BLaER1 (cell line): ENCODE measurements around the gene GPRC5C.
A peak's percentile ranks its signal among the peaks of the same experiment; 100 is the strongest.

Experiments used
- H3K27ac ChIP-seq: shearing (Covaris generic); formaldehyde crosslinking; 2 replicates; pipeline ENCODE4 v1.8.1; 2022
- H3K27me3 ChIP-seq: shearing (Covaris generic); formaldehyde crosslinking; 2 replicates; pipeline ENCODE4 v1.8.1; 2022
- H3K36me3 ChIP-seq: shearing (Covaris generic); formaldehyde crosslinking; 2 replicates; pipeline ENCODE4 v1.8.1; 2022
- H3K4me1 ChIP-seq: shearing (Covaris generic); formaldehyde crosslinking; 2 replicates; pipeline ENCODE4 v1.8.1; 2022
- H3K4me2 ChIP-seq: shearing (Covaris generic); formaldehyde crosslinking; 2 replicates; pipeline ENCODE4 v1.8.1; 2022
- H3K4me3 ChIP-seq: shearing (Covaris generic); formaldehyde crosslinking; 2 replicates; pipeline ENCODE4 v1.8.1; 2022
- H3K9ac ChIP-seq: shearing (Covaris generic); formaldehyde crosslinking; 2 replicates; pipeline ENCODE4 v1.8.1; 2022
- H3K9me3 ChIP-seq: shearing (Covaris generic); formaldehyde crosslinking; 2 replicates; pipeline ENCODE4 v1.8.1; 2022
- H4K20me1 ChIP-seq: shearing (Covaris generic); formaldehyde crosslinking; 2 replicates; pipeline ENCODE4 v1.8.1; 2022
- Cebpa-rat ChIP-seq: shearing (Covaris generic); IDR thresholded peaks from 2 replicates; pipeline ENCODE4 v1.8.1; 2022

GPRC5C gene

DNA sequence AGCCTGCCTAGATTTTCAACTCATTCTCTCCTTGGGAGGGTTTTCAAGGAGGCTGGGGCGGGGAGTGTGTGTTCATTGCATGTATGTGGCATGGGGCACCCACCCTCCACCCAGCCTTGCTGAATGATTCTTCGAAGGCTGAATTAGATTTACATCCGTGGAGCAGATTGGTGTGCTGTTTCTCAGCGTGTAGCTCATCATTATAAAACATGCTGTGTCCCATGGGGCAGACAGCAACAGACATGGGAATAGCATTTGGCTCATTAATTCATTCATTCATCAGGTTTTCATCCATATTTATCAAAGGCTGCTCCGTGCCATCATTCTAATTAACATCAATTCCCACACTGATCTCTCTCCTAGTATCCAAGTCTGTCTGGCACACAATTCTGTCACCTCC lies 23.9 kb downstream of the GPRC5C start:
- H3K9me3 ChIP-seq = no peaks in the 10 kb centered on the region
- TF ChIP-seq Cebpa-rat = no peak
- no peaks in the 10 kb centered on the region for H4K20me1 ChIP-seq
- H3K4me1 ChIP-seq = peaks cover 38% of the 10 kb centered on the region
- H3K27me3 ChIP-seq = peaks cover 39% of the 10 kb centered on the region
- H3K36me3 ChIP-seq = no peaks in the 10 kb centered on the region
- no peak overlapping the region for H3K4me2 ChIP-seq
- H3K4me3 ChIP-seq = no peak overlapping the region
- H3K9ac ChIP-seq = no peak overlapping the region
- no peak overlapping the region for H3K27ac ChIP-seq

DNA sequence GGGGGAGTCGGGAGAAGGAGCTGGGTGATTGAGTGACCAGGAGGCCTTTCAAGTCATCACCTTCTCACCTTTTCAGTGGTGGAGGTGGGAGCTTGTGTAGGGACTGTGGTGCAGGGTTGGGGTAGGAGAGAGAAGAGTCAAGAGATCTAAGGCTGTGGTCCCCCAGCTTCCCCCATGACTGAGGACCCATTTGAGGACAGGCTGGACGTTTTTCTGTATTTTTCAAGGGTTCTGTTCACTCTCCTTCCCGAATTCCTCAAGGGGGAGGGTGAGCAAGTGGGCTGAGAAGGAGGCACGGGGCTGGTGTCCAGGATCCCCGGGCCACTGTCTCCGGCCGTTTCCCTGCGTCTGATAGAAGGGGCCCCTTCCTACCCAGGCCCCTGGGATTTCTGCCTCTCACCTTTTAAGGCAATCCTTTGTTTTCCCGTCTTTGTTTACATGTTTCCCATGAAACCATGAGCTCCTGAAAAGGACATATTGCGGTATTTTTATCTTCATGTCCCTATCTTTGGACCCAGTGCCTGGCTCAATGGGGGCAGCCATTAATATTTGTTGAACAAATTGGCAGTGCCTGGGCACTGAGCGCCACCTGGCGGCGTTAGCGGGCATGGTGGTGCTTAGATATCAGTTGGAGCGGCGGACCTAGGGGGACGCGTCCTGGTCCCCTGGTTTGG lies 25.4 kb downstream of the GPRC5C start:
- H3K4me2 ChIP-seq = peak overlapping the region; percentile 58

GRCh38 chr17:74457820-74458166 lies 25.9 kb downstream of the GPRC5C start:
- Histone ChIP-seq H3K9me3 (no peaks in the 10 kb centered on the region), H4K20me1 (peaks cover 3% of the 10 kb centered on the region; the same call in 1 of the 2 replicates), H3K4me2 (no peak overlapping the region; the same call in 1 of the 2 replicates), H3K4me3 (no peak overlapping the region), H3K4me1 (peaks cover 39% of the 10 kb centered on the region), H3K27ac (no peak overlapping the region), H3K27me3 (peaks cover 34% of the 10 kb centered on the region), H3K9ac (no peak overlapping the region), H3K36me3 (no peaks in the 10 kb centered on the region)
- no peak for TF ChIP-seq Cebpa-rat

More for the DNA sequence above, 25.4 kb downstream of the GPRC5C start:
- H3K27me3 ChIP-seq = peaks cover 39% of the 10 kb centered on the region
- no peak for TF ChIP-seq Cebpa-rat
- H3K9me3 ChIP-seq = no peaks in the 10 kb centered on the region
- no peak overlapping the region for H3K27ac ChIP-seq
- H3K4me1 ChIP-seq = peaks cover 39% of the 10 kb centered on the region
- H3K36me3 ChIP-seq = no peaks in the 10 kb centered on the region
- no peak overlapping the region for H3K9ac ChIP-seq
- H3K4me3 ChIP-seq = no peak overlapping the region
- no peaks in the 10 kb centered on the region for H4K20me1 ChIP-seq

GRCh38 chr17:74458835-74459234 lies 26.9 kb downstream of the GPRC5C start:
- H3K27ac ChIP-seq = no peak overlapping the region
- no peaks in the 10 kb centered on the region for H3K36me3 ChIP-seq
- H3K4me1 ChIP-seq = peaks cover 40% of the 10 kb centered on the region
- H3K9ac ChIP-seq = no peak overlapping the region
- TF ChIP-seq Cebpa-rat = no peak
- no peaks in the 10 kb centered on the region for H3K9me3 ChIP-seq
- H3K27me3 ChIP-seq = peaks cover 33% of the 10 kb centered on the region
- no peak overlapping the region for H3K4me2 ChIP-seq
- H4K20me1 ChIP-seq = peaks cover 11% of the 10 kb centered on the region; the same call in 1 of the 2 replicates
- H3K4me3 ChIP-seq = no peak overlapping the region

DNA sequence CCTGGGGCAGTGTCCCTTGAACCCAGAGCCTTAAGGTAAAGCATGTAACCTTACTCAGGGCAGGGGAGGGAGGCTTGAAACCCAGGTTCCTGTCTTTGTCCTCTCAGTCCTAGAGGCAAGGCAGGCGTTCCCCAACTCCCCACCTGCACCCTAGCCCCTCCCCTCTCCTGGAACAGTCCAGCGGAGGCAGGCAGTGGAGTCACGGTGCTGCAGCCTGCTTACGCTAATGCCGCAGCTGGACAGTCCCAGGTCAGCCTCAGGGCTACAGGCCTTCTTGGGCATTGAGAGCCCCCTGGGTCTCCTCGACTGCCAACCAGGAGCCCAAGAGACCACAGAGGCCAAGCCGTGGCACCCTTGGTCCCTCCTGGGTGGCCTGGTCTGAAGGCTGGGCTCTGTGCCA lies 27.7 kb downstream of the GPRC5C start:
- Histone ChIP-seq H3K9ac (no peak overlapping the region), H3K4me1 (peaks cover 42% of the 10 kb centered on the region), H3K4me2 (no peak overlapping the region), H4K20me1 (peaks cover 11% of the 10 kb centered on the region; the same call in 1 of the 2 replicates), H3K36me3 (no peaks in the 10 kb centered on the region), H3K9me3 (no peaks in the 10 kb centered on the region), H3K27ac (no peak overlapping the region), H3K4me3 (no peak overlapping the region), H3K27me3 (peaks cover 34% of the 10 kb centered on the region)
- no peak for TF ChIP-seq Cebpa-rat

DNA sequence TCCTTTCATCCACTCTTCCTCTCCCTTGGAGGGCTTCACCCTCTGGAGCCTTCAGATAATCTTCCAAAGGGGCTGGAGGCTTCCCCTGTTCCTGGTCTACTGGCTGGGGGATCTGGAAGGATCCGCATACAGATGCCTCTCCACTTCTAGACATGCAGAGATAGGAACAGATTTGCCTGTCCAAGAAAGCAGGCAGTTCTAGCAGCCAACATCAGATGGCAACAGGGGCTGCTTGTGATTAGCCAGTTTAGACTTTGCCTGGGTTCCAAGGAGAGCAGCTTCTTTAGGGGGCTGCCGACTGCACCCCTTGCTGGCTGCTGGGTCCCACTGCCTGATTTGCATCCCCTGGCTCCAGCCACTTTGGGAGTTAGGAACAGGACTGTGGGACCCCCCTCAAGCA lies 28.4 kb downstream of the GPRC5C start:
- Histone ChIP-seq H3K27ac (no peak overlapping the region), H4K20me1 (peaks cover 11% of the 10 kb centered on the region; the same call in 1 of the 2 replicates), H3K27me3 (peaks cover 33% of the 10 kb centered on the region), H3K9ac (no peak overlapping the region), H3K4me1 (peaks cover 38% of the 10 kb centered on the region), H3K36me3 (no peaks in the 10 kb centered on the region), H3K4me3 (no peak overlapping the region), H3K4me2 (no peak overlapping the region), H3K9me3 (no peaks in the 10 kb centered on the region)
- TF ChIP-seq Cebpa-rat = no peak

DNA sequence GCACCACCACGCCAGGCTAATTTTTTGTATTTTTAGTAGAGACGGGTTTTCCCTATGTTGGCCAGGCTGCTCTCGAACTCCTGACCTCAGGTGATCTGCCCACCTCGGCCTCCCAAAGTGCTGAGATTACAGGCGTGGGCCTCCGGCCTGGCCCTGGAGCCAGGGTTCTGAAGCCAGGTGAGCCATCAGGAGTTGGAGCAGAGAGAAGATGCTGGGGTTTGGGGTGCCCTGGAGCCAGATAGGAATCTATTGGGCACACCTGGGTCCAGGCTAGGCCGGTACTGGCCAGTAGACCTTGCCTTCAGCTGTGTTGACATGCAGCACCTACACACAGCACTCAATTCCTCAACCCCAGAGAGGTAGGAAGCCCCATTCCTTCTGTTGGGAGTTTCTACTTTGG lies 29.1 kb downstream of the GPRC5C start:
- TF ChIP-seq Cebpa-rat = no peak
- Histone ChIP-seq H3K4me3 (no peak overlapping the region), H3K36me3 (no peaks in the 10 kb centered on the region), H3K4me1 (peaks cover 43% of the 10 kb centered on the region), H3K9me3 (no peaks in the 10 kb centered on the region), H3K9ac (no peak overlapping the region), H3K27me3 (peaks cover 35% of the 10 kb centered on the region), H4K20me1 (peaks cover 11% of the 10 kb centered on the region; the same call in 1 of the 2 replicates), H3K4me2 (no peak overlapping the region), H3K27ac (no peak overlapping the region)

- H3K9ac ChIP-seq = no peak overlapping the region
- TF ChIP-seq Cebpa-rat = no peak
- peaks cover 35% of the 10 kb centered on the region for H3K27me3 ChIP-seq
- H3K9me3 ChIP-seq = no peaks in the 10 kb centered on the region
- H4K20me1 ChIP-seq = peaks cover 11% of the 10 kb centered on the region; the same call in 1 of the 2 replicates
- no peak overlapping the region for H3K4me2 ChIP-seq
- peaks cover 49% of the 10 kb centered on the region for H3K4me1 ChIP-seq
- no peak overlapping the region for H3K27ac ChIP-seq
- H3K4me3 ChIP-seq = no peak overlapping the region
- H3K36me3 ChIP-seq = no peaks in the 10 kb centered on the region
Measured at GRCh38 chr17:74461611-74462010, 29.7 kb downstream of the GPRC5C start.

DNA sequence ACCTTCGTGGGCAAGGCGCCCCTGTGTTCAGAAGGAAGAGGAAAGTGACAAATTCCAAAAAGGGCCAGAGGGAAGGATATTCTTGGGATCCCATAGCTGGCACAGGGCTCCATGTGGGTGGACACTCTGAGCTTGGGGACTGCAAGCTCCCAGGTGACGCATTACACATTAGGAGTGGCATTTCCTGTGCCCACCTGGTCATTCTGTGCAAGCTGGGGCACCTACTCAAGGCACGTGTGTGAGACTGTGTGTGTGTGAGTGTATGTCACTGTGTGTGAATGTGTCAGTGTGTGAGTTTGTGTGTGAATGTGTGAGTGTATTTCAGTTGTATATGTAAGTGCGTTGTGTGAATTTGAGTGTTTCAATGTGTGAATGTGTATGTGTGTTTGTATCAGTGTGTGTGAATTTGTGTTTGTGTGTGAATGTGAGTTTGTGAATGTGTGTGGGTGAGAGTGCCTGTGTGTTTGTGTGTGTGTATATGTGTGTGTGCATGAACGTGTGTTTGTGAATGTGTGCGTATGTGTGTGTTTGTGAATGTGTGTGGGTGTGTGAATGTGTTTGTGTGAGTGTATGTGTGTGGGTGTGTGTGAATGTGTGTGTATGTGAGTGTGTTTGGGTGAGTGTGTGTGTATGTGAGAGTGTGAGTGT lies 33.0 kb downstream of the GPRC5C start:
- Histone ChIP-seq H4K20me1 (peaks cover 11% of the 10 kb centered on the region; the same call in 1 of the 2 replicates), H3K4me2 (no peak overlapping the region), H3K27me3 (peaks cover 40% of the 10 kb centered on the region), H3K4me1 (peaks cover 53% of the 10 kb centered on the region), H3K36me3 (no peaks in the 10 kb centered on the region), H3K9me3 (no peaks in the 10 kb centered on the region), H3K27ac (no peak overlapping the region), H3K4me3 (no peak overlapping the region), H3K9ac (no peak overlapping the region)
- no peak for TF ChIP-seq Cebpa-rat

- H3K27ac ChIP-seq = no peak overlapping the region
Measured at GRCh38 chr17:74465378-74466110, 33.7 kb downstream of the GPRC5C start.

More at GRCh38 chr17:74465378-74466110, 33.7 kb downstream of the GPRC5C start:
- Histone ChIP-seq H3K36me3 (no peaks in the 10 kb centered on the region), H3K9ac (no peak overlapping the region), H4K20me1 (peaks cover 11% of the 10 kb centered on the region; the same call in 1 of the 2 replicates), H3K4me3 (no peak overlapping the region; the same call in 1 of the 2 replicates), H3K4me2 (peak overlapping the region; percentile 85), H3K4me1 (peaks cover 53% of the 10 kb centered on the region), H3K27me3 (peaks cover 40% of the 10 kb centered on the region), H3K9me3 (no peaks in the 10 kb centered on the region)
- TF ChIP-seq Cebpa-rat = no peak
